Adrenal gland (tissue), 12 donors: ENCODE results near the gene FASN. TPM values are rescaled to one million over a fixed set of nuclear protein-coding genes. Genes with fewer than 3 reads are reported as not detected.

ENCODE experiments used
- DNase-seq, 7 donors: peaks; one replicate each; pipeline ENCODE4 v3.0.0-alpha.2; 2019 to 2020
- H3K27ac ChIP-seq, 5 donors: fragments of 200-600 bp; sonication (generic) in 4 of 5; 1 replicate in 3 of 5; 2 replicates in 2 of 5; pipeline versions ENCODE4 v1.5.1 to v1.8.0; 2016 to 2020; ENCODE audit warnings: mild to moderate bottlenecking in 1 of 5
- H3K27me3 ChIP-seq: fragments of 200-600 bp; 2 replicates; pipeline ENCODE4 v1.8.0; 2021
- H3K36me3 ChIP-seq, 2 donors: fragments of 200-600 bp; replicated peaks in 1 of 2; 1 replicate in 1 of 2; 2 replicates in 1 of 2; pipeline versions ENCODE4 v1.5.1 to v1.8.0; 2018 to 2022
- H3K4me1 ChIP-seq, 2 donors: fragments of 200-600 bp; replicated peaks in 1 of 2; 1 replicate in 1 of 2; 2 replicates in 1 of 2; pipeline versions ENCODE4 v1.5.1 to v1.8.0; 2018 to 2021
- H3K4me3 ChIP-seq, 4 donors: fragments of 200-600 bp; sonication (generic) in 3 of 4; one replicate each; pipeline ENCODE4 v1.5.1; 2016 to 2018
- H3K9me3 ChIP-seq, 3 donors: fragments of 200-600 bp; sonication (generic) in 1 of 3; replicated peaks in 1 of 3; 1 replicate in 2 of 3; 2 replicates in 1 of 3; pipeline versions ENCODE4 v1.5.1 to v1.8.0; 2016 to 2021
- POLR2A ChIP-seq, 2 donors: fragments of 450-650 bp; IDR thresholded peaks; one replicate each; pipeline ENCODE4 v1.6.1; 2017; ENCODE audit warnings: antibody characterized with exemption in 2 of 2, mild to moderate bottlenecking in 2 of 2, moderate library complexity in 1 of 2
- WGBS, 4 donors: extraction: QIAGEN DNeasy Blood & Tissue Kit in 2 of 4; methylation state at CpG; one replicate each; pipeline versions ENCODE4 v1.1.5 to v1.1.7; 2013 to 2017; 5-methylcytosine and 5-hydroxymethylcytosine counted together
- intact Hi-C, 2 donors: fragments of 100-400 bp; cut with DNase I; formaldehyde crosslinking; loops; one replicate each; pipeline versions ENCODE4 v1.14.1 to v1.15.0; 2022 to 2023
- polyA plus RNA-seq, 3 donors: library from polyadenylated mRNA; stranded (reverse); fragments of 200-250 nt in 2 of 3; fragments of 350-450 nt in 1 of 3; fragmentation: Illumina TruSeq in 1 of 3; extraction: RNeasy Lipid Tissue Mini Kit (QIAGEN cat#74804) in 1 of 3; gene quantifications; one replicate each; pipeline ENCODE4 v1.2.3, GENCODE V29; 2013 to 2014
- total RNA-seq, 9 donors: library from RNA; depleted of rRNA in 4 of 9; stranded (reverse); fragments of >200 nt in 4 of 9; fragments of 120-200 nt in 1 of 9; fragmentation: NEBNext Ultra II Directional in 1 of 9; extraction: Animal tissue kit (Norgen Biotek cat#: 25700) in 1 of 9; gene quantifications; one replicate each; pipeline versions ENCODE4 v1.1.0 to v1.2.4, GENCODE V29; 2013 to 2023
- TF ChIP-seq, protein P1 (sequence below), 6 experiments: fragments of 450-650 bp in 4 of 6; fragments of 200-600 bp in 2 of 6; sonication (generic) in 1 of 6; IDR thresholded peaks; 1 replicate in 5 of 6; 2 replicates in 1 of 6; pipeline versions ENCODE4 v1.5.1 to v1.8.0; 2016 to 2021; ENCODE audit warnings: antibody characterized with exemption in 6 of 6, mild to moderate bottlenecking in 2 of 6, moderate library complexity in 1 of 6
- donor health status: healthy with polysubstance abuse.
- donor health status: Bipolar disorder and iron deficiency.
- donor health status: DM: yes; HTN: yes; CAD: no.
- donor health status: DM: no; HTN: no; CAD: no.
- donor health status: DM: no; HTN: no; CAD: no.
- donor health status: DM: yes; HTN: yes; CAD: no.

FASN gene
- total and polyA plus RNA-seq, 12 donors, result 18.9 to 276 (median 79.7) TPM

DNA sequence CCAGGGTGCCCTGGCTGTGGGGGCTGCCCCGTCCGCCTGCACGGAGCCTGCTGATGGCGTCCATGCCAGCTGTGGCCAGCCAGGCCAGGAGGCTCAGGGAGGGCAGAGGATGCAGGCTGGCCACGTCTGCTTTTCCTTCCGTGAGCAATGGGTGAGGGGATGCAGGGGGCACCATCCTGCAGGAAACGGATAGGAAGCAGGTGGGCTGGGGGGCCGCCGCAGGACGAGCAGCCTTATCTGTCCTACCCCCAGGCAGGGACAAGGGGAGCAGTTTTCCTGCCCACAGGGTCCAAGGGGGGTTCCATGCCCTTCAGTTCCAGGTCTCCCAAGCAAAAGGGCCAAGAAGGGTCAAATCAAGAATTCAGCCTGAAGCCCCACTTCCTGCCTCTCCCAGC, 39.2 kb downstream of the FASN start:
- DNase-seq, result peak in 1 of 7 donors; percentile 4
- Histone ChIP-seq H3K4me1 (peaks cover 10 to 14% of the 10 kb centered on the region in 2 donors), H3K27me3 (no peaks in the 10 kb centered on the region), H3K27ac (no peak overlapping the region), H3K36me3 (peaks cover 0 to 86% of the 10 kb centered on the region in 2 donors), H3K9me3 (no peaks in the 10 kb centered on the region), H3K4me3 (no peak overlapping the region)
- intact Hi-C loops, result no loop called here
- WGBS, 4 donors, result 80 to 85% (median 82%) methylated on average over 7 to 10 of the region's 10 CpGs
- TF ChIP-seq, protein P1, sequence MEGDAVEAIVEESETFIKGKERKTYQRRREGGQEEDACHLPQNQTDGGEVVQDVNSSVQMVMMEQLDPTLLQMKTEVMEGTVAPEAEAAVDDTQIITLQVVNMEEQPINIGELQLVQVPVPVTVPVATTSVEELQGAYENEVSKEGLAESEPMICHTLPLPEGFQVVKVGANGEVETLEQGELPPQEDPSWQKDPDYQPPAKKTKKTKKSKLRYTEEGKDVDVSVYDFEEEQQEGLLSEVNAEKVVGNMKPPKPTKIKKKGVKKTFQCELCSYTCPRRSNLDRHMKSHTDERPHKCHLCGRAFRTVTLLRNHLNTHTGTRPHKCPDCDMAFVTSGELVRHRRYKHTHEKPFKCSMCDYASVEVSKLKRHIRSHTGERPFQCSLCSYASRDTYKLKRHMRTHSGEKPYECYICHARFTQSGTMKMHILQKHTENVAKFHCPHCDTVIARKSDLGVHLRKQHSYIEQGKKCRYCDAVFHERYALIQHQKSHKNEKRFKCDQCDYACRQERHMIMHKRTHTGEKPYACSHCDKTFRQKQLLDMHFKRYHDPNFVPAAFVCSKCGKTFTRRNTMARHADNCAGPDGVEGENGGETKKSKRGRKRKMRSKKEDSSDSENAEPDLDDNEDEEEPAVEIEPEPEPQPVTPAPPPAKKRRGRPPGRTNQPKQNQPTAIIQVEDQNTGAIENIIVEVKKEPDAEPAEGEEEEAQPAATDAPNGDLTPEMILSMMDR (IDR thresholded peaks at IDR 0.05), result no peak
- no peak for TF ChIP-seq POLR2A (IDR thresholded peaks at IDR 0.05)

DNA sequence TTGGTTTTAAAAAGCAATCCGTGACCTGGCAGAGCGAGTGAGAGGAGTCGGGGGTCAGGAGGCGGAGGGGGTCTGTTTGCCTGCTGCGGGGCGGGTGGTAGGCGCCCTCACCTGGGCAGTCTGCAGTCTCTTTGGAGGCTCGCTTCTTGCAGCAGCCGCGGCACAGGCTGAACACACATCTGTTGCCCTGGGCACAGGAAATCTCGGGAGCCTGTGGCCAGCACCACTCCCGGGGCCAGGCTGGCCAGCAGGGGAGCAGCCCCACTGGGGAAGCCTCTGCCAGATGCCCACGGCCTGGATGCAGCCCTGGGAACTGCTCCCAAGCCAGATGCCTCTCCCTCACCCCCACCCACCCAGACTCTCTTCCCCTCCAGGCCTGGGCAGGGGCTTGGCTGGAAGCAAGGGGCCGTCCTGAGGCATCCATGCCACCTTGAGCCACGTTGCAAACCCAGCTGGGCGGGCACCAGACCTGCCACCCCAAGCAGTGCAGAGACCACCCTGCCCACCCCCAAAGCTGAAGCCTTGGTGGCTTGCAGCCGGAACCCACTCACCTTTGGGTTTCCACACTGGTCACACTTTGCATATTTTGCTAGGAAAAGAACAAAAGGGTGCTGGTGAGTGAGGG, 39.7 kb downstream of the FASN start:
- peaks cover 0 to 91% of the 10 kb centered on the region in 2 donors for H3K36me3 ChIP-seq
- intact Hi-C loops, result no loop called here
- peak in 1 of 7 donors; percentile 7 for DNase-seq

DNA sequence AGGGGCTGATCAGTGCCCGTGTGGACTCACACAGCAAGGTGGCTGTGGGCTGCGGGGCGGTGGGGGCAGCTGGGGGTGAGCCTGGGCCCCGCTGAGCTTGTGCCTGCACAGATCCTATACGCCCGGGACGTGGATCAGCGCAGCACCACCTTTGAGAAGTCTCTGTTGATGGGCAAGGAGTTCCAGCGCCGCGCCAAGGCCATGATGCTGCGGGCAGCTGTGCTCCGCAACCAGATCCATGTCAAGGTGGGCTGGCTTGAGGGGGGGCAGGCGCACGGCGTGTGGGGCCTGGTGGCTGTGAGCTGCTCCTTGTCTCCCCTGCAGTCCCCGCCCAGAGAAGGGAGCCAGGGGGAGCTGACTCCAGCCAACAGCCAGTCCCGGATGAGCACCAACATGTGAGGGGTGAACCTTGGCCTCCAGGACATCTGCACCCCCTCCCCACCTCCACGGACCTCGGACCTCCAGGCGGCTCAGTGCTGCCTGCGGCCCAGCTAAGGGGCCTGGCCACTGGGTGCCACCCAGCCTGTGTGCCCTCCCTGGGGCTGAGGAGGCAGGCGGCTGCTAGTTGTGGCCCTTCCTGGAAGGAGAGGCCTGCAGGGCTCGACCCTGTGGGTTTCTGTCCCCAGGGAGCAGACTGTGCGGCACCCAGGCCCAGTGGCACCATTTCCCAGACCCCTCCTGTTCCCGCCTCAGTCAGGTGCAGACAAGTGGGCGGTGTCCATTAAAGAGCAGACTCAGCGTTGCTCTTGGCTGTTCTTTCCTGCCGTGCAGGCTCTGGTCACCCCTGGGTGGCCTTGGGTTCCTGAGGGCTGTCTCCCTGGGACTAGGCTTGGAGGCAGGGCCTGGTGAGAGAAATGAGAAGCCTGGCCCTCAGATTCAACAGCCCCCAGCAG, 41.1 kb downstream of the FASN start:
- Histone ChIP-seq H3K4me1 (peaks cover 20 to 28% of the 10 kb centered on the region in 2 donors), H3K27ac (peak overlapping the region in 4 of 5 donors; percentile 20 to 64 (median 42)), H3K4me3 (no peak overlapping the region), H3K27me3 (no peaks in the 10 kb centered on the region), H3K9me3 (no peaks in the 10 kb centered on the region), H3K36me3 (peaks cover 0 to 85% of the 10 kb centered on the region in 2 donors)
- intact Hi-C loops, result no loop called here
- WGBS, 4 donors, result 72 to 83% (median 75%) methylated on average over 10 to 29 of the region's 29 CpGs
- peak; percentile 17 to 83 (median 72) for DNase-seq
- no peak for TF ChIP-seq POLR2A (IDR thresholded peaks at IDR 0.05)
- TF ChIP-seq, protein P1 (IDR thresholded peaks at IDR 0.05), result no peak

More for the DNA sequence above, 39.7 kb downstream of the FASN start:
- no peaks in the 10 kb centered on the region for H3K9me3 ChIP-seq
- peaks cover 10 to 17% of the 10 kb centered on the region in 2 donors for H3K4me1 ChIP-seq
- no peak overlapping the region for H3K4me3 ChIP-seq
- WGBS, 4 donors, result 81 to 91% (median 87%) methylated on average over 12 to 17 of the region's 17 CpGs
- H3K27me3 ChIP-seq, result no peaks in the 10 kb centered on the region
- TF ChIP-seq POLR2A (IDR thresholded peaks at IDR 0.05), result no peak
- TF ChIP-seq, protein P1 (IDR thresholded peaks at IDR 0.05), result no peak
- H3K27ac ChIP-seq, result no peak overlapping the region

DNA sequence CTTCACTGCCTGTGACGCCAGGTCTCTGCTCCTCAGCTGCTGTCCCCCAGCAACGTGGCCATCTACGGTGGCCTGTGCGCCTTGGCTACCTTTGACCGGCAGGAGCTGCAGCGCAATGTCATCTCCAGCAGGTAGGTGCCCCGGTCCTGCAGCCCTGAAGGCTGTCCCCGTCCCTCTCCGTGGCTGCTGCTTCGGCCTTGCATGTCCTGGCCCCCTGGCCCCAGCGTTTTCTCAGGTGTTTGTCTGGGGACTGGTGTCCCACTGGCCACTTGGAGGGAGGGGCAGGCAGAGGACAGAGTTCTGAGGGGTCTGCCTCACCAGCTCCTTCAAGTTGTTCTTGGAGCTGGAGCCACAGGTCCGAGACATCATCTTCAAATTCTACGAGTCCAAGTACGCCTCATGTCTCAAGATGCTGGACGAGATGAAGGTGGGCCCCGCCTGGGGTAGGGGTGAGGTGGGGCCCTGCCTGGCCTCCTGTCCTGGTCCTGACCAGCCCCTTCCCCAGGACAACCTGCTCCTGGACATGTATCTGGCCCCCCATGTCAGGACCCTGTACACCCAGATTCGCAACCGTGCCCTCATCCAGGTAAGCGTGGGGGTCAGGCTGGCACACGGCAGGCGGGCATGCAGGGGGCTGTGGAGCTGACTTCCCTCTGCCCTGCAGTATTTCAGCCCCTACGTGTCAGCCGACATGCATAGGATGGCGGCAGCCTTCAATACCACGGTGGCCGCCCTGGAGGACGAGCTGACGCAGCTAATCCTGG, 41.9 kb downstream of the FASN start:
- Histone ChIP-seq H3K36me3 (peaks cover 0 to 79% of the 10 kb centered on the region in 2 donors), H3K9me3 (no peaks in the 10 kb centered on the region), H3K27me3 (no peaks in the 10 kb centered on the region), H3K4me1 (peaks cover 20 to 28% of the 10 kb centered on the region in 2 donors), H3K4me3 (no peak overlapping the region), H3K27ac (no peak overlapping the region)
- 88 to 94% (median 89%) methylated on average over 8 to 28 of the region's 28 CpGs for WGBS, 4 donors
- DNase-seq, result peak in 2 of 7 donors; percentile 8 to 14
- TF ChIP-seq POLR2A (IDR thresholded peaks at IDR 0.05), result no peak
- TF ChIP-seq, protein P1 (IDR thresholded peaks at IDR 0.05), result no peak
- intact Hi-C loops, result no loop called here
